GM12878 (cell line): ENCODE measurements around the gene NAA10.

ENCODE experiments used
- EZH2 ChIP-seq: IDR thresholded peaks from 2 replicates; pipeline ENCODE4 v1.6.1; 2012; ENCODE audit warnings: low read depth, mild to moderate bottlenecking, control low read depth, inconsistent platforms, low read length, borderline replicate concordance; ENCODE audit not compliant: control insufficient read depth
- NR2C2 ChIP-seq: IDR thresholded peaks from 2 replicates; pipeline ENCODE4 v1.6.1; 2011; ENCODE audit warnings: borderline replicate concordance, low read depth; ENCODE audit not compliant: control insufficient read depth, insufficient read length
- SP1 ChIP-seq: IDR thresholded peaks from one replicate; pipeline ENCODE4 v1.6.1; 2011; ENCODE audit warnings: low read depth, low read length
- SPI1 ChIP-seq: IDR thresholded peaks from 2 replicates; pipeline ENCODE4 v1.6.1; 2011; ENCODE audit warnings: low read depth, mild to moderate bottlenecking, low read length, moderate library complexity, borderline replicate concordance; ENCODE audit not compliant: insufficient read depth
- STAT3 ChIP-seq: IDR thresholded peaks from 2 replicates; pipeline ENCODE4 v1.6.1; 2011; ENCODE audit warnings: low read depth, low read length, improper control_type of control experiment
- ZNF592 ChIP-seq: fragments of 450-650 bp; IDR thresholded peaks from 2 replicates; pipeline ENCODE4 v1.6.1; 2017; ENCODE audit warnings: mild to moderate bottlenecking, moderate library complexity
- TF ChIP-seq, protein P1 (sequence below), 3 experiments: IDR thresholded peaks in 2 of 3; conservative IDR thresholded peaks in 1 of 3; 2 replicates each; pipeline ENCODE4 v1.5.1; 2011; ENCODE audit warnings: low read depth in 3 of 3, low read length in 3 of 3, mild to moderate bottlenecking in 3 of 3, control low read depth in 2 of 3, moderate library complexity in 2 of 3, inconsistent platforms in 1 of 3, mixed read lengths in 1 of 3; ENCODE audit not compliant: control insufficient read depth in 2 of 3, insufficient read depth in 1 of 3; ENCODE audit errors: extremely low read depth in 1 of 3

- TF ChIP-seq ZNF592 (no peak), NR2C2 (no peak), EZH2 (no peak), SP1 (no peak), STAT3 (no peak), SPI1 (no peak)
- TF ChIP-seq, protein P1, sequence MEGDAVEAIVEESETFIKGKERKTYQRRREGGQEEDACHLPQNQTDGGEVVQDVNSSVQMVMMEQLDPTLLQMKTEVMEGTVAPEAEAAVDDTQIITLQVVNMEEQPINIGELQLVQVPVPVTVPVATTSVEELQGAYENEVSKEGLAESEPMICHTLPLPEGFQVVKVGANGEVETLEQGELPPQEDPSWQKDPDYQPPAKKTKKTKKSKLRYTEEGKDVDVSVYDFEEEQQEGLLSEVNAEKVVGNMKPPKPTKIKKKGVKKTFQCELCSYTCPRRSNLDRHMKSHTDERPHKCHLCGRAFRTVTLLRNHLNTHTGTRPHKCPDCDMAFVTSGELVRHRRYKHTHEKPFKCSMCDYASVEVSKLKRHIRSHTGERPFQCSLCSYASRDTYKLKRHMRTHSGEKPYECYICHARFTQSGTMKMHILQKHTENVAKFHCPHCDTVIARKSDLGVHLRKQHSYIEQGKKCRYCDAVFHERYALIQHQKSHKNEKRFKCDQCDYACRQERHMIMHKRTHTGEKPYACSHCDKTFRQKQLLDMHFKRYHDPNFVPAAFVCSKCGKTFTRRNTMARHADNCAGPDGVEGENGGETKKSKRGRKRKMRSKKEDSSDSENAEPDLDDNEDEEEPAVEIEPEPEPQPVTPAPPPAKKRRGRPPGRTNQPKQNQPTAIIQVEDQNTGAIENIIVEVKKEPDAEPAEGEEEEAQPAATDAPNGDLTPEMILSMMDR (IDR thresholded peaks at IDR 0.05 in 2 of 3, conservative IDR thresholded peaks at IDR 0.05 in 1 of 3; ENCODE audit: control insufficient read depth in 2 of 3, extremely low read depth in 1 of 3, insufficient read depth in 1 of 3, low read depth in 3 of 3, low read length in 3 of 3), result no peak
These were observed 15.6 kb downstream of the NAA10 start for GRCh38 chrX:153919281-153919680.
